Measurements from ENCODE around the gene LEFTY1. TPM values are rescaled to one million over a fixed set of nuclear protein-coding genes. Genes with fewer than 3 reads are reported as not detected.

Gene LEFTY1
- total RNA-seq, 4 donors from 2014 or later = 0.34 to 0.57 TPM; not detected in 2

DNA sequence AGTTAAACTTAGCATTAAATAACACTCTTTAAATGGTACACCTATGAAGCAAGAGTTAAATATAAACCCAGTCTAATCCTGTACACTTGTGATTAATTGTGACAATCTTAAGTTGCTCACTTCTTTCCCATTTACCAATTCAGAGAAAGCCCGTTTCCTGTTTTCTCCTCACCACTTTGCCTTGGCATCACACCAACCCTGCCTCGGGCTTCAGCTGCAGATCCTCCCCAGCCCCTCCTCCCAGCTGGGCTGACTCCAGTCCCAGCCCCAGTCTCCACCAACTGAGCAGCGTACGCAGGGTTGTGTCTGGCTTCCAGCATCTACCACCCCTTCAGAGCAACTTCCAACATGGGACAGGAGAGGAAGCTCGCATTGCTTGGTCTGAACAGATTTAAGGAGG lies 31.0 kb upstream of the LEFTY1 start:
- no peak for TF ChIP-seq CTCF (IDR thresholded peaks at IDR 0.05; ENCODE audit: low read depth)

- TF ChIP-seq CTCF (IDR thresholded peaks at IDR 0.05; ENCODE audit: low read depth) = no peak
Measured at GRCh38 chr1:225918280-225918679, 29.3 kb upstream of the LEFTY1 start.

GRCh38 chr1:225917536-225917935 lies 28.6 kb upstream of the LEFTY1 start:
- TF ChIP-seq CTCF (IDR thresholded peaks at IDR 0.05; ENCODE audit: low read depth) = no peak

DNA sequence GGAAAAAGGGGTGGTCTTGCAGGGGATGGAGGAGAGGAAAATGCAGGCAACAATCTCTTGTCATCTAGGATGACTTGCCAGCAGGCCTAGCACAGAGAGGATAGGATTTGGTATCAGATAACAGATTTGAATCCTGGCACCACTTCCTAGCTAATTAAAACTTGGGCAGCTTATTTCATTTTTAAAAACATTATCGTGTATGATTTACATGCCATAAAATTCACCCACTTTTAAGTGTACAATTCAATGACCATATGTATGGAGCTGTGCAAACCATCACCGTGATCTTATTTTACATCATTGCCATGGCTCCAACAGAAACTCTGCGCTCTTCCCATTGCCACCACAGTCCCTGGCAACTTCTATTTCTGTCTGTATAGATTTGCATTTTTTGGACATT lies 28.2 kb upstream of the LEFTY1 start:
- no peak for TF ChIP-seq CTCF (IDR thresholded peaks at IDR 0.05; ENCODE audit: low read depth)

DNA sequence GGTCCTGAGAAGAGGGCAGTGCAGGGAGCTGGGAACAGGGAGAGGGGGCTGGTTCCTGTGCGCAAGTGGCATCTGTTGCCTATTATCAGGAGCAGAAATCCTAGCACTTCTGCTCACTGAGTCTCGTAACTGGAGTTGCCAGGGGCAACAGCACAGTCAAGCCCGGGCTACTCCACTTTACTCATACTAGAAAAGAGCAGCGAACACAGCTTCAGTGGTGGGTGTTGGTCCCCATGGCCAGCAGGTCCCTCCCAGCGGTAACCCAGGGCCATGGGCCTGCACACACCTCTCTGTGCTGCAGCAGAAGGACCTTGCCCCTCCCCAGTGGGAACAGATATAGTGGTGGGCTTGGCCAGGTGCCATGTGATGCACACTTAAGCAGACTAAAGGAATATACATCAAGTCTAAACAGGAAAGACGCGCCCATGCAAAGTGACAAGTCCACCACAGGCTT lies 26.6 kb upstream of the LEFTY1 start:
- TF ChIP-seq CTCF (IDR thresholded peaks at IDR 0.05; ENCODE audit: low read depth) = no peak

- TF ChIP-seq CTCF (IDR thresholded peaks at IDR 0.05; ENCODE audit: low read depth) = no peak
Measured at GRCh38 chr1:225914947-225915346, 26.0 kb upstream of the LEFTY1 start.

- TF ChIP-seq CTCF (IDR thresholded peaks at IDR 0.05; ENCODE audit: low read depth) = no peak
Measured at GRCh38 chr1:225914391-225914790, 25.4 kb upstream of the LEFTY1 start.
